GM19438 (cell line): ENCODE measurements around the gene MPRIP.
A peak's percentile ranks its signal among the peaks of the same experiment; 100 is the strongest.

ENCODE experiments used
- ATAC-seq: cut with Tn5 transposase; IDR thresholded peaks from one replicate; pipeline ENCODE4 v1.9.1; 2021; ENCODE audit warnings: low read depth; ENCODE audit not compliant: unreplicated experiment

MPRIP gene

DNA sequence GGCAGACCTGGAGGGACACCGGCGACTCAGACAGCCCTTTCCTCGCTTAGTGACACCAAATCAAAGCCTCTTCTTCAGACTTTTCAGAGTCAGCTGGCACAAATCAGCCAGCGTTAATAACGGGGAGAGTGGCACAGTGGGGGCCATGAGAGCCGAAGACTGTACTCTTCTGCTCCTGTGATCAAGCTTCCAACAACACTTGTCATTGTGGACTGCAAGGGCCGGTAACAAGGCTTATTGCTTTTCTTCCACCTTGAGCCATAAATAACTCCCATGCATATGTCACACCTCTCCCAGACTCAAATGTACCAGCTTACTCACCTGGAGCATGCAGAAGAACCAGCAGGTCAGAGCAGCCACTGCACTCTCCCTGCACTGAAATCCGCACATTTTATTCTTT, 181.9 kb downstream of the MPRIP start:
- no peak for ATAC-seq

DNA sequence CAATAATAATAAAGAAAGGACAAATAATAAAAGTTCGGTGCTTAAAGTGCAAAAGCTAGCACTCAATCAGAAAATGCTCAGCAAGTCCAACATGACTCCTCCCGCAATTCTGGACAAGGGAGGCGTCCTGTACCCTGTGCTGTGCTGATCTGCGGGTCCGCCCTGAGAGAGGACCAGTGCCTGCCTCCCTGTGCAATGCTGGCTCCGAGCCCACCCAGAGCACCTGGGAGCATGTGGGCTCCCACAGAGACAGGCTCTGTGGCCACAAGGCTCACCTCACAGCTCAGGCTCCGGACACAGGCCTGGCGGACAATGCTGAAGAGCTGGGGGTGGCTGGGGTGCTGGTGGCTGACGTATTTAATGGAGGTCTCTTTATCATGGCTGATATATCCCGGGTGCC, 183.6 kb downstream of the MPRIP start:
- no peak for ATAC-seq

DNA sequence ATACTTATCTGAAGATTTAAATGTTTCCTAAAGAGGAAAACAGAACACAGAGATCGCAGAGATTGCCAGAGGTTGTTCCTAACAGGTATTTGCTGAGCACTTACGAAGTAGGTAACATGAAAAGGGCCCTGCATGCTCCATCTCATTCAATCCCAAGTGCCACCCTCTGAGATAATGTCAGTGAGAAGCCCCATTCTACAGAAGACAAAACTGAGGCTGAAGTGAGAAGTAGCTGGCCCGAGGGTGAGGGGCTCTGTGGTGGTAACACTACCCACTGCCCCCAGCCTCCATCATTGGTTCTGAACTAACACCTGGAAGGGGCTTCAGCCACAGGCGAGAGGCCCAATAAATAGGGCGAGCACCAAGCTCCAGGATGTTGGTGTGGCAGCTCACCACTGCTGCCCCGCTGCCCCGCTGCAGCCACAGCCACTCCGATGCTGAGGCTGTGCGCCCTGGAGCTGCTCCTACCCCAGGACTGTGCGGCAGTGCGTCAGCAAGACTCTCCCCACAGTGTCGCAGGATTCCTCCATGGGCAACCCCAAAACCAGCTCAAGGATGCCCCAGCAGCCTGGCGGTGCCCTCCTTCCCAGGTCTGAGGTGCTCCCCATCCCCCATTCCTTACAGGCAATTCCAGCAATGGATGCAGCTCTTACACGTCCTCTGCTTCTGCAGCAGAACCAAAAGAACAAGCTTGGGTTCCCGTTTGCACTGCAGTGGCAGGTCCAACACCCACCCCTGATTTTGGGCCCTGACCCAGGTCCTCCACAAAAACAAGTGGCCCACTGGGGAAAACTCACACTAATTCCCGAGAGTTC, 184.4 kb downstream of the MPRIP start:
- no peak for ATAC-seq

DNA sequence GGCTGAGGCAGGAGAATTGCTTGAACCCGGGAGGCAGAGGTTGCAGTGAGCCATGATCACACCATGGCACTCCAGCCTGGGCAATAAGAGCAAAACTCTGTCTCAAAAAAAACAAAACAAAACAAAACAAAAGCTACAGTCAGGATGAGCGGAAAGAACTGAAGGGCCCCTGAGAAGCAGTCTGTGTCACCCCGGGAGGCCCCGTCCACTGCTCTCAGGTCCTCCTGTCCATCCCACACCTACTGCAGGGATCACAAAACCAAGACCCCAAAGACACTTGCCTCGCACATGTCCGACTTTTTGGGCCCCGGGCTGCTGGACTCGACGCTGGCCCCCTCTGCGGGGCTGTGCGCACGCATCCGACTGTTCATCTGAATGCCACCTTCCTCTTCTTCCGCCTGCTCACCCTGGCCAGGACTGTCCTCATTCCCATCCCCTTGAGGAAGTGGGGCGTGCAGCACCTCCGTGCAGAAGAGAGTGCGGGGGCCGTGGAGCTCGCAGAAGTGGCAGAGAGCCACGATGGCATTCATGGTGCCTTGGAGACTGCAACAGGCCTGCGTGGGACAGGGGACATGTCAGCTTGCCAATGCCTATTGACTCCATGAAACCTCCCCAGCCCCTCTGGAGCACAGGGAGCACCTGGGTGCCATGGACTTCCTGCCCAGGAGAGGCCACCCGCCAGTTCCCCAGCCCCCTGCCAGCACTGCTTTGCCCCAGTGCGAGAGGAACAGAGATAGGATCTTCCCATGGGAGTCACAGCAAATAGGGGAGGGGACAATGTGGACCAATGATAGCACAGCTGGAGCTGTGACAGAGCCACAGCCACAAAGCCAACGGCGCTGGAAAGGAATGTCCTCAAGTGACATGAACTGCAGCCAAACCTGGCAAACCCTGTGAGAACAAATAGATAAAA, 185.6 kb downstream of the MPRIP start:
- no peak for ATAC-seq

DNA sequence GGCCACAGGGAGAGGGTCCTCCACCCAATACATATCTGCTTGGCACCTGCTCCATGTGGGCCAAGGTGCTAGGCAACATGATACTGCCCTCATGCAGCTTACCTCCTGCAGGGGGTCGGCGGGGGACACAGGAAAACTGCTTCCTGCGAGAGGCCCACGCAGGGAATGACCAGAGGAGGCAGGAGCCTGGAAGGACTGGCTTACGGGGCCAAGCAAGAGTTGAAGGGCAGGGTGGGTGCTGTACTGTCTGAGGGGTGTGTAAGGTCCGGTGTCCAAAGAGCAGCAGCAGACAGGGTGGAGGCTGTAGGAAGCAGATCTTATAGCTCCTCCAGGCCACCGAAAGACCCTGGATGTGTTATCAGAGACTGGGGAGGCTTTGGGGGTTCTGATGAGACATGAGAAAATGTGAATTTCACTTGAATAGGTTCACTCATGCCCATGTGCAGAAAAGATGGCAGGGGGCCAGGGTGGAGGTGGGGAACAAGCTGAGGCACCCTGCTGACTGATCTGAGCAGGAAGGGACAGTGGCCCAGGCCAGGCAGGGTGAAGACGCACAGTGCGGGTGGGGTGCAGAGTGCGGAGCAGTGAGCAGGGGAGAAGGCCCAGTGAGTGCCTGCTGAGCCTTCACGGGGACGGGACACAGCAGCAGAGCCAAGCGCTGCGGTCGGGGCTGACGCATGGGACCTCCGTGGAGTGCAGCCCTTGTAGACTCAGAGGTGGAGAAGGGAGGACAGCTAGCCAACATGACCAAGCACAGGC, 186.4 kb downstream of the MPRIP start:
- no peak for ATAC-seq

DNA sequence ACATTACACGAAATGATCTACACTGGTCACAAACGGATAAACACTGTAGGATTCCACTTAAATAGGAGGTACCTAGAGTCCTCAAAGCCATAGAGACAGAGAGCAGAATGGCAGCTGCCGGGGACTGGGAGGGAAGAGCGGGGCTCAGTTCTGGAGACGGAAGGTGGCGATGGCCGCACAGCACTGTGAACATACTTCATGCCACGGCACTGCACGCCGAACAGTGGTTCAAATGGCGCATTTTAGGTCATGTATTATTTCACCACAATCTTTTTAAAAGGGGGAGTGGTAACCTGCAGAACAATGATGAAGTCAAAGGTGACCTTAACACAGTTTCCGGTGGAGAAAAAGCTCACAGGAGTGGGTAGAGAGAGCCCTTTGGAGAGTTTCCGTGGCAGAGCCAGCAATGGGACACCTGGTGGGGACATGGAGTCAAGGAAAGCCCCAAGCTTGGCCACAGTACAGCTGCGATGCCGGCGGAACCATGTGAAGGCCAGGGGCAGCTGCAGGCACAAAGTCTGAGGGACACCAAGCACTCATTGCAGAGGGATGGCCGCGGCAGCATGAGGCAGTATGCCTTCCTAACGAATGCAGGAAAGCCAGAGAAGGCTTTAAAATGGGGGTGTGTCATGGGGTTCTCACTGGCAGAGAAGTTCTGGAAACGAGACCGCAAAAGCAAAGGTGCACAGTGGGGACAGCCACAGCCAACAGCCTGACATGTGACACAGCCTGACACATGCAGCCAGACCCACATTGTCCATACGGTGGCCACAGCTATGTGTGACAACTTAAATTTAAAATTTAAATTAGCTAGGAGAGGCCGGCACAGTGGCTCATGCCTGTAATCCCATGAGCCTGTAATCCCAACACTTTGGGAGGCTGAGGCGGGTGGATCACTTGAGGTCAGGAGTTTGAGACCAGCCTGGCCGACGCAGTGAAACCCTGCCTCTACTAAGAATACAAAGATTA, 187.4 kb downstream of the MPRIP start:
- no peak for ATAC-seq

DNA sequence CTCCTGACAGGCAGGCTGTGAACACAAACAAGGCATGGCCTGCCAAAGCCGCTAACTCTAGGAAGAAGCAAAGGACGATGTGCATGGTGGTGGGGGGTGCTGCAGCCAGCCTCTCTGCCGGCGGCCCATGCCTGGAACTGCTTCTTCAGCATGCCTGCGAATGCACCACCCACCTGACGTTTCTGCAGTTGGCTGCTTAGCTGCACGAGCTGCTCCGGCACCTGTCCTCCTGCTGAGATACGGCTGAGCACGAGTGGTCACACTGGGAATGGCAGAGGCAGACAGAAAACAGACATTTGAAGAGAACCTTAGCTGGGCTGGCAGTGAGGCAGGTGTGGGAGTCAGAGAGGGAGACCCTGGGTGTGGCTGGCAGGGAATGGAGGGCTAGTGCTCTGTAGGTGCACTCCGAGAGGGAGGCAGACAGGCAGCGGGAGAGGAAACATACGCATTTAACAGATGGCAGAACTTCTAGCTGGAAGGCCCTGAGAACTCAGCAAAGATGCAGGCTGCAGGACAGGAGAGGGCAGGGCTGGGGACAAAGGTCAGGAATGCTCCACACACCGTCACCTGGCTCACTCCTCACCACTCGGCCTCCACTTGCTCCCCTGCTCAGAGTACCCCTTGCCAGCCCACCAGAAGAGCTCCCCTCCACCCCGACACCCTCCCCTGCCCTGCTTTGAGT, 189.5 kb downstream of the MPRIP start:
- no peak for ATAC-seq

DNA sequence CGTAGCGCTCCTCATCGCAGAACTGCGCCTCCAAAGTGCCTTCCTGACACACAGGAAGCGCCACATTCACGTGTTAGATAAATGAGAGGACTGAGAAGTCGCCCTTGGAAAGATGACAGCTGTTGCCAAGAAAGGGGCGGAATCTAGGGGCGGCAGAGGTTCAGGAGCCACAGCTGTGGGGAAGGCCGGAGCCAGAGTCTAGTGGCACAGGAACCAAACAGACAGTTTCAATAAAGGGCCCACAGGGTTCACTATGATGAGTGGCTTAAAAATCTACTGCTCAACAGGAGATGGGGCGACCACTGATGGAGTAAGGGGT, 190.0 kb downstream of the MPRIP start:
- no peak for ATAC-seq

DNA sequence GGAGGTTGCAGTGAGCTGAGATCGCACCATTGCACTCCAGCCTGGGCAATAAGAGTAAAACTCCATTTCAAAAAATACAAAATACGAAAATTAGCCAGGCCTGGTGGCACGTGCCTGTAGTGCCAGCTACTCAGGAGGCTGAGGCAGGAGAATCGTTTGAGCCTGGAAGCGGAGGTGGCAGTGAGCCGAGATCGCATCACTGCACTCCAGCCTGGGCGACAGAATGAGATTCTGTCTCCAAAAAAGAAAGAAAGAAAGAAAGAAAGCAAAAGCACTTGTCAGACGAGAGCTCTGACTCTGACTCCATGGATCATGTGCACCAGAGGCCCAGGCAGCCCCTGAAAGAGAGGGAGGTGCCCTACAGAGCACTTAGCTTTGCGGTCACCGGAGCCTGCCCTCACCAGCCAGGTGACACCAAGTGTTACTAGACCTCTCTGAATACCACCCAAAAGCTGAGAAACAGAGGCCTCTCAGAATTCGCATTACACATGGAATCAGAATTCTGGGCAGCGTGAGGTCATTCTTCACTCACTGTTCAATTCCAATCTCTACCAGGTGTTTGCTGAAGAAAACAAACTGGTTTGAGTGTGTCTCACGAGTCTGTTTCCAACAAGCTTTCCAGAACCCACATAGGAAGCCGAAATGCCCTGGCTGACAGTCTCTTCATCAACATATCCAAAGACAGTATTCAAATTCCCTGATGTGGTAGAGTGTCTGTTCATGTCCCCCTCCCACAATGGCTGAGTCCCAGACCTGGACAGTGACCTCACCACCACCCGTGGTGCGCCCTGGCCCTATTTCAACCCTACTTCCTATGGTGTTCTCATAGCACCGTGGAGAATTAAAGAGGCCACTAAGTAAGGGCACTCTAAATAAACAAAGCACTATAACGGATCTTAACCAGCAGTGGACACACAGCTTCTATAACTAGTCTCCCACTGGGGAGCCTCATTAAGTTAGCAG, 193.2 kb downstream of the MPRIP start:
- no peak for ATAC-seq

DNA sequence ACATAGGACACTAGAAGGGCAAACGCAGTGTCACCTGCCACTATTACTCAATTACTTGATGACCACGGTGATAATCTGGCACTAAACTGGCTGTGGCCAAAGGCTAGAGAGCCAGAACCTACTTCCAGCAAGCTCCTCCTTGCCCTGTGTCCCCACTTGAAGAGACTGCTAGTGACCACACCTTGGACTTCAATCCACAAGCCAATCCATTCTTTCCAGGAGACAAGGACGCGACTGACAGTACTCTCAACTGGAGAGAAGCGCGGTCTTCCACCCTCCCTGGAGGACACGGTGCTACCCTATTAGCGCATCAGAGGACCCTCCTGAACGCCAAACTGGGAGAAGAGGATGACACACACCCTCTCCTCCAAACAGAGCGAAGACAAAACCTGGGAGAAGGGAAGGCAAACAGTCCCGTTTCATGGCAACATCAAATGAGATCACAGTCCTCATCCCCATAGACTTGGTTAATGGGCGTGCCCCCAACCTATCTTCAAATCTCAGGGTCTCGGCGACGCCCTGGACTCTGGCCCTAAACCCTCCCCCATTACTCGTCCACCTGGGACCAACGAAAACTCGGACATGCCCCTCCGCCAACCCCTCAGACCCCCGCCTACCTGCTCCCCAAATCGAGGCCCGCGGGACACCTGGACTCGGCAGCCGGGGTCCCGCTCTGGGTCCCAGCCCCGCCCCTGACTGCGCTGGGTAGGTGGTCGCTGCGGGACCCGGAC, 194.2 kb downstream of the MPRIP start:
- ATAC-seq: no peak

DNA sequence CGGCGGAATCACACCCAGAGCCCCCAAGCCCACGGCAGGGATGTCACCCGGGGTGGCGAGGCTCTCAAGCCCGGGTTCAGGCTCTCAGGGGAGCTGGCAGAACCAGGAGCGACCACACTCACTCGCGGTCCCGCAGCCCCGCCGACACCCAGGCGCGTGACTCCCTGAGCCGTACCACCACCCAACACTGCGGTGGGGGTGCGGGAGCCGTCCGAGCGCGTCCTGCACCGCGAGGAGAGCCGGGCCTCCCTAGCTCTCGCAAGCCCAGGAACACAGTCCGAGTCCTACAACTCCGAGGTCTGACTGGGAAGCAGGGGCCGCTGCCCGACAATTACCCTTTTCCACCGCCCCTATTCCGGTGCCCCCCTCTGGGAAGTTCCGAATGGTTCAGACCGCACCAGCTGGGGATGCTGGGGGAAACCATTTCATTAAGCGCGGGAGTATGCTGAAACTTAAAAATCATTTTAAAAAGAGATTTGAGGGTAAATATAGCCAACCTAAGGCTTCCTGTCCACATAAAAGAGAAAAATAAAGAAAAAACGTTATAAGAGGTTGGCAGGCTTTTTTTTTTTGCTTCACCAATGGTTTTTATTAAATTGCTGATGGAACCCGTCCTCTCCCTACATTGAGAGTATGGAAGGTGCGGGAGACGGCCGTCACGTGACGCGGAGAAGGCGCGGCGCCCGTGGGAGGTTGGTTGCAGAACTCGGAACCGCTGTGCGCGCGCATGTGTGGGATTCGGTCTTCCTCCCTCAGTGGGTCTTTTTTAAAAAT, 195.0 kb downstream of the MPRIP start, which contains the start of gene FLCN:
Gene FLCN (minus strand): TSS at position 143 of the 774 bp plus-strand sequence. CDS start 9,031 bp downstream, outside the sequence.
- peak; percentile 89 for ATAC-seq

DNA sequence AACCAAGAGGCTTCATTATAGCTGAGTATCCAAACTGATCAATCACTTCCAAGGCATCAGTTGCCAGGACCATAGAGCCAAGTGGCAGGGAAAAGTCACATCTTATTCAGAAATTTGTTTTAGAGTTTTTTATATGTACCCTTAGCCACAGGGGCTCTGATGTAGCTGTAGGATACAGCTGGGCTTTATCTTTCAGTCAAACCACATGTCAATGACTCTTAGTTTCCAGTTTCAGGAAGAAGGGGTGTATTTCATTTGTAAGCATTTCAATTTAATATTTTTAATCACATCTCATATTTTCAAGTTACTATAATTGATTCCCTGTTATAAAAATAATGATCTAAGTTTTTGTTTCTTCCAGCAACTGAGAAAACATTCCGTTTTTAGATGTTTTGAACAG, 197.6 kb downstream of the MPRIP start:
- no peak for ATAC-seq

DNA sequence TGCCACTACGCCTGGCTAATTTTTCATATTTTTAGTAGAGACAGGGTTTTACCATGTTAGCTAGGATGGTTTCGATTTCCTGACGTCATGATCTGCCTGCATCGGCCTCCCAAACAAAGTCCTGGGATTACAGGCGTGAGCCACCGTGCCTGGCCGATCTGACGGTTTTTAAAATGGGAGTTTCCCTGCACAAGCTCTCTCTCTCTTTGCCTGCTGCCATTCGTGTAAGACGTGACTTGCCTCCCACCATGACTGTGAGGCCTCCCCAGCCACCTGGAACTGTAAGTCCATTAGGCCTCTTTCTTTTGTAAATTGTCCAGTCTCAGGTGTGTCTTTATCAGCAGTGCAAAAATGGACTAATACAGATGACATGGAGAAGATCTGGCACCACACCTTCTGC, 199.4 kb downstream of the MPRIP start:
- ATAC-seq: no peak

DNA sequence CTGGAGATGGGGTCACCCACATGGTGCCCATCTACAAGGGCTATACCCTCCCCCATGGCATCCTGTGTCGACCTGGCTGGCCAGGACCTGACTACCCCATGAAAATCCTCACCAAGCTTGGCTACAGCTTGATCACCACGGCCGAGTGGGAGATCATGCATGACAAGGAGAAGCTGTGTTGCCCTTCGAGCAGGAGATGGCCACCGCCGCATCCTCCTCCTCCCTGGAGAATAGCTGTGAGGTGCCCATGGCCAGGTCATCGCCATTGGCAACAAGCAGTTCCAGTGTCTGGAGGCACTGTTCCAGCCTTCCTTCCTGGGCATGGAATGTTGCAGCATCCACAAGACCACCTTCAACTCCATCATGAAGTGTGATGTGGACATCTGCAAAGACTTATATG, 200.0 kb downstream of the MPRIP start:
- no peak for ATAC-seq
